SU-DHL-6 (cell line): Measurements from ENCODE around the gene CTSA.

Experiments
- H2AFZ ChIP-seq: fragments of 200-600 bp; sonication (generic); 2 replicates; pipeline ENCODE4 v1.6.1; 2014; ENCODE audit warnings: low read depth, mild to moderate bottlenecking, moderate library complexity, mixed read lengths, antibody characterized with exemption, low read length; ENCODE audit not compliant: severe bottlenecking
- H3F3A ChIP-seq: fragments of 200-600 bp; shearing (Covaris generic); 2 replicates; pipeline ENCODE4 v1.6.0; 2016; ENCODE audit warnings: antibody characterized with exemption, mild to moderate bottlenecking; ENCODE audit not compliant: insufficient read depth
- H3K27ac ChIP-seq: fragments of 200-600 bp; sonication (generic); 2 replicates; pipeline ENCODE4 v1.5.1; 2016; ENCODE audit warnings: low read depth, mild to moderate bottlenecking, low read length, moderate library complexity, mixed read lengths
- H3K27me3 ChIP-seq: fragments of 200-600 bp; sonication (generic), shearing (Covaris generic); 2 replicates; pipeline ENCODE4 v1.6.0; 2014; ENCODE audit warnings: mild to moderate bottlenecking, low read length
- H3K36me3 ChIP-seq: fragments of 200-600 bp; sonication (generic); 2 replicates; pipeline ENCODE4 v1.6.1; 2014; ENCODE audit warnings: mild to moderate bottlenecking, low read length, mixed read lengths
- H3K4me2 ChIP-seq: fragments of 300-600, 200-600 bp; shearing (Covaris generic), sonication (generic); 2 replicates; pipeline ENCODE4 v1.6.0; 2014; ENCODE audit warnings: low read length, low read depth, mild to moderate bottlenecking; ENCODE audit not compliant: poor library complexity, severe bottlenecking
- H3K4me3 ChIP-seq: fragments of 200-600 bp; sonication (generic); 2 replicates; pipeline ENCODE4 v1.5.1; 2014; ENCODE audit warnings: antibody characterized with exemption, low read length, mild to moderate bottlenecking, mixed read lengths; ENCODE audit not compliant: insufficient read depth, poor library complexity, severe bottlenecking
- H3K79me2 ChIP-seq: fragments of 200-600 bp; sonication (generic); 2 replicates; pipeline ENCODE4 v1.6.1; 2014; ENCODE audit warnings: mild to moderate bottlenecking, low read length, moderate library complexity; ENCODE audit not compliant: insufficient read depth
- H3K9ac ChIP-seq: fragments of 200-600 bp; sonication (generic); 2 replicates; pipeline ENCODE4 v1.7.0; 2014; ENCODE audit warnings: mild to moderate bottlenecking, low read length
- H3K9me2 ChIP-seq: fragments of 200-600 bp; sonication (generic); replicated peaks from 2 replicates; pipeline ENCODE4 v1.6.1; 2014; ENCODE audit warnings: low read length; ENCODE audit not compliant: insufficient read depth
- H3K9me3 ChIP-seq: fragments of 200-600 bp; sonication (generic); 2 replicates; pipeline ENCODE4 v1.6.1; 2014; ENCODE audit warnings: low read length, mixed read lengths; ENCODE audit not compliant: insufficient read depth
- H4K20me1 ChIP-seq: fragments of 200-600 bp; sonication (generic); 2 replicates; pipeline ENCODE4 v1.6.1; 2014; ENCODE audit warnings: low read depth, mild to moderate bottlenecking, antibody characterized with exemption, low read length, moderate library complexity, mixed read lengths
- CTCF ChIP-seq: fragments of 200-600 bp; sonication (generic); IDR thresholded peaks from one replicate; pipeline ENCODE4 v1.5.1; 2017; ENCODE audit warnings: antibody characterized with exemption, mild to moderate bottlenecking, low read length, moderate library complexity; ENCODE audit not compliant: insufficient read depth, poor library complexity, severe bottlenecking
- EZH2phosphoT487 ChIP-seq: fragments of 200-600 bp; sonication (generic), shearing (Covaris generic); conservative IDR thresholded peaks from 2 replicates; pipeline ENCODE4 v1.6.1; 2018; ENCODE audit warnings: mild to moderate bottlenecking, antibody characterized with exemption, low read length, moderate library complexity, mixed read lengths

Gene CTSA

GRCh38 chr20:45861221-45862075 is 29.7 kb upstream of the CTSA start:
- no peaks in the 10 kb centered on the region for H3K36me3 ChIP-seq
- no peak for TF ChIP-seq EZH2phosphoT487
- TF ChIP-seq CTCF: no peak
- no peaks in the 10 kb centered on the region for H3K9me2 ChIP-seq
- no peaks in the 10 kb centered on the region for H4K20me1 ChIP-seq
- no peak overlapping the region for H3K4me3 ChIP-seq
- H3K9me3 ChIP-seq: no peaks in the 10 kb centered on the region
- no peak overlapping the region for H3K4me2 ChIP-seq
- H3F3A ChIP-seq: no peaks in the 10 kb centered on the region
- H3K9ac ChIP-seq: no peak overlapping the region
- H3K79me2 ChIP-seq: peaks cover 6% of the 10 kb centered on the region
- H3K27ac ChIP-seq: no peak overlapping the region
- H2AFZ ChIP-seq: no peak overlapping the region
- H3K27me3 ChIP-seq: no peaks in the 10 kb centered on the region

- no peak overlapping the region for H3K9ac ChIP-seq
- H3K36me3 ChIP-seq: no peaks in the 10 kb centered on the region
- H4K20me1 ChIP-seq: no peaks in the 10 kb centered on the region
- H3K27me3 ChIP-seq: no peaks in the 10 kb centered on the region
- H2AFZ ChIP-seq: no peak overlapping the region
- no peaks in the 10 kb centered on the region for H3F3A ChIP-seq
- H3K27ac ChIP-seq: no peak overlapping the region
- no peak overlapping the region for H3K4me2 ChIP-seq
- TF ChIP-seq EZH2phosphoT487: no peak
- no peak for TF ChIP-seq CTCF
- H3K9me2 ChIP-seq: no peaks in the 10 kb centered on the region
- no peaks in the 10 kb centered on the region for H3K79me2 ChIP-seq
- H3K9me3 ChIP-seq: no peaks in the 10 kb centered on the region
- no peak overlapping the region for H3K4me3 ChIP-seq
These were observed 27.3 kb upstream of the CTSA start for GRCh38 chr20:45863543-45864470.

GRCh38 chr20:45866454-45866853 is 24.7 kb upstream of the CTSA start:
- no peaks in the 10 kb centered on the region for H4K20me1 ChIP-seq
- no peak overlapping the region for H3K4me2 ChIP-seq
- H3K27ac ChIP-seq: no peak overlapping the region
- H3K79me2 ChIP-seq: no peaks in the 10 kb centered on the region
- no peaks in the 10 kb centered on the region for H3K27me3 ChIP-seq
- no peak overlapping the region for H3K4me3 ChIP-seq
- no peak overlapping the region for H3K9ac ChIP-seq
- no peaks in the 10 kb centered on the region for H3K9me2 ChIP-seq
- no peak for TF ChIP-seq EZH2phosphoT487
- TF ChIP-seq CTCF: no peak
- no peaks in the 10 kb centered on the region for H3K36me3 ChIP-seq
- no peak overlapping the region for H2AFZ ChIP-seq
- no peaks in the 10 kb centered on the region for H3K9me3 ChIP-seq
- no peaks in the 10 kb centered on the region for H3F3A ChIP-seq
